ENCODE results near the gene FZD7. TPM values are rescaled to one million over a fixed set of nuclear protein-coding genes. Genes with fewer than 3 reads are reported as not detected.

The FZD7 gene
- total and polyA plus RNA-seq, 10 of the 15 experiments (the other 5 are each of a cell fraction or from before 2014, with no cell fraction given) = 0.24 to 2.4 (median 0.75) TPM

- Histone ChIP-seq H3K4me2 (ENCODE audit: control insufficient read depth, insufficient read depth) (no peak overlapping the region), H3K27ac (ENCODE audit: control insufficient read depth, insufficient read depth) (no peak overlapping the region), H3K4me3 (no peak overlapping the region), H3K27me3 (replicated peaks in 1 of 2; ENCODE audit: control insufficient read depth in 2 of 2, insufficient read depth in 2 of 2, low read length in 1 of 2) (no peaks in the 10 kb centered on the region; a peak in 1 of 4 replicates), H3K9me3 (replicated peaks; ENCODE audit: control insufficient read depth, insufficient read depth, low read length) (no peaks in the 10 kb centered on the region), H2AFZ (ENCODE audit: control insufficient read depth, low read depth, low read length) (no peak overlapping the region), H3K9ac (ENCODE audit: control insufficient read depth, insufficient read depth, low read length) (no peak overlapping the region), H3K79me2 (ENCODE audit: control insufficient read depth, insufficient read depth, low read length) (no peaks in the 10 kb centered on the region), H4K20me1 (ENCODE audit: control insufficient read depth, insufficient read depth) (no peaks in the 10 kb centered on the region), H3K4me1 (ENCODE audit: control insufficient read depth, insufficient read depth, low read length) (0 out of 2 replicates have a peak, but pooled peaks cover 2% of the 10 kb centered on the region), H3K36me3 (ENCODE audit: control insufficient read depth in 2 of 2, insufficient read depth in 2 of 2, low read length in 1 of 2) (no peaks in the 10 kb centered on the region)
- WGBS (ENCODE audit: insufficient coverage, insufficient replicate concordance, low lambda C conversion rate, missing lambda C conversion rate) = 10% methylated on average over 3 of the region's 3 CpGs
- in situ Hi-C loops (cut with MboI) (no loop called here), intact Hi-C loops (cut with micrococcal nuclease; ENCODE audit: unreplicated experiment) (no loop called here)
- RAD21 ChIA-PET (ENCODE audit: unreplicated experiment) = no interaction called here
- TF ChIP-seq E2F8 (IDR thresholded peaks at IDR 0.05; ENCODE audit: low read depth, partially characterized antibody) (no peak), EED (IDR thresholded peaks at IDR 0.05; ENCODE audit: low read depth) (no peak), KDM1A (IDR thresholded peaks at IDR 0.05; ENCODE audit: borderline replicate concordance) (no peak)
- BruUV-seq (replicated peaks) = no TSS peak
- SMC1A ChIA-PET (ENCODE audit: uncharacterized antibody, unreplicated experiment) = no interaction called here
- CTCF ChIA-PET = interaction anchor here (1.3 to 1.6 kb wide), 2 partner anchors 205 to 270 kb away, joined by 3 to 5 read pairs; no protein-coding TSS in a partner anchor
- no peak for ATAC-seq
- FAIRE-seq = no peak
- DNase-seq (ENCODE audit: low read depth, low spot score) = no peak
- POLR2A ChIA-PET = no interaction called here
These were observed 32.2 kb downstream of the FZD7 start for GRCh38 chr2:202065876-202066275.

GRCh38 chr2:202066875-202067274 lies 33.2 kb downstream of the FZD7 start:
- no peaks in the 10 kb centered on the region for H3K9me3 ChIP-seq (replicated peaks; ENCODE audit: control insufficient read depth, insufficient read depth, low read length)
- no TSS peak for BruUV-seq (replicated peaks)
- H3K4me3 ChIP-seq = no peak overlapping the region
- in situ Hi-C loops (cut with MboI) (no loop called here), intact Hi-C loops (cut with micrococcal nuclease; ENCODE audit: unreplicated experiment) (no loop called here)
- SMC1A ChIA-PET (ENCODE audit: uncharacterized antibody, unreplicated experiment) = interaction anchor here (0.7 kb wide), 1 partner anchor 169 kb away, joined by 3 read pairs; no protein-coding TSS in a partner anchor
- POLR2A ChIA-PET = no interaction called here
- no peaks in the 10 kb centered on the region for H4K20me1 ChIP-seq (ENCODE audit: control insufficient read depth, insufficient read depth)
- no peak overlapping the region for H2AFZ ChIP-seq (ENCODE audit: control insufficient read depth, low read depth, low read length)
- H3K4me1 ChIP-seq (ENCODE audit: control insufficient read depth, insufficient read depth, low read length) = 0 out of 2 replicates have a peak, but pooled peaks cover 2% of the 10 kb centered on the region
- WGBS (ENCODE audit: insufficient coverage, insufficient replicate concordance, low lambda C conversion rate, missing lambda C conversion rate) = 47% methylated on average over 2 of the region's 2 CpGs
- H3K79me2 ChIP-seq (ENCODE audit: control insufficient read depth, insufficient read depth, low read length) = no peaks in the 10 kb centered on the region
- no peak overlapping the region for H3K4me2 ChIP-seq (ENCODE audit: control insufficient read depth, insufficient read depth)
- no peak overlapping the region for H3K9ac ChIP-seq (ENCODE audit: control insufficient read depth, insufficient read depth, low read length)
- CTCF ChIA-PET = interaction anchor here (1.3 kb wide), 1 partner anchor 206 kb away, joined by 5 read pairs; no protein-coding TSS in a partner anchor
- no peak for FAIRE-seq
- no peak for TF ChIP-seq NFIC (IDR thresholded peaks at IDR 0.05; ENCODE audit: low read depth, low read length)
- no peaks in the 10 kb centered on the region; a peak in 1 of 4 replicates for H3K27me3 ChIP-seq (replicated peaks in 1 of 2; ENCODE audit: control insufficient read depth in 2 of 2, insufficient read depth in 2 of 2, low read length in 1 of 2)
- DNase-seq (ENCODE audit: low read depth, low spot score) = no peak
- no peak overlapping the region for H3K27ac ChIP-seq (ENCODE audit: control insufficient read depth, insufficient read depth)
- no peaks in the 10 kb centered on the region for H3K36me3 ChIP-seq (ENCODE audit: control insufficient read depth in 2 of 2, insufficient read depth in 2 of 2, low read length in 1 of 2)
- RAD21 ChIA-PET (ENCODE audit: unreplicated experiment) = no interaction called here
- ATAC-seq = no peak

All from GM12878 (cell line).